Fibroblast of upper back skin (primary cell): ENCODE measurements around the gene SHC3.

ENCODE experiments used
- DNase-seq: peaks from one replicate; pipeline ENCODE4 v3.0.0-alpha.2; 2013

SHC3 gene

GRCh38 chr9:89183146-89183545 is 4.5 kb upstream of the SHC3 start:
- no peak for DNase-seq

DNA sequence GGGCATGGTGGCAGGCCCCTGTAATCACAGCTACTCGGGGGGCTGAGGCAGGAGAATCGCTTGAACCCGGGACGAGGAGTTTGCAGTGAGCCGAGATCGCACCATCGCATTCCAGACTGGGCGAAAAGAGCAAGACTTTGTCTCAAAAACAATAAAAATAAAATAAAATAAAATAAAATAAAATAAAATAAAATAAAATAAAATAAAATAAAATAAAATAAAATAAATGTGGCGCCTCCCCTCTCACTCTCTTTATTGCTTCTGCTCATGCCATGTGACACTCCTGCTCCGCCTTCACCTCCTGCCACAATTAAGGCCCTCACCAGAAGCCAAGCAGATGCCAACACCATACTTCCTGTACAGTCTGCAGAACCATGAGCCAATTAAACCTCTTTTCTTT is 3.8 kb upstream of the SHC3 start:
- no peak for DNase-seq

DNA sequence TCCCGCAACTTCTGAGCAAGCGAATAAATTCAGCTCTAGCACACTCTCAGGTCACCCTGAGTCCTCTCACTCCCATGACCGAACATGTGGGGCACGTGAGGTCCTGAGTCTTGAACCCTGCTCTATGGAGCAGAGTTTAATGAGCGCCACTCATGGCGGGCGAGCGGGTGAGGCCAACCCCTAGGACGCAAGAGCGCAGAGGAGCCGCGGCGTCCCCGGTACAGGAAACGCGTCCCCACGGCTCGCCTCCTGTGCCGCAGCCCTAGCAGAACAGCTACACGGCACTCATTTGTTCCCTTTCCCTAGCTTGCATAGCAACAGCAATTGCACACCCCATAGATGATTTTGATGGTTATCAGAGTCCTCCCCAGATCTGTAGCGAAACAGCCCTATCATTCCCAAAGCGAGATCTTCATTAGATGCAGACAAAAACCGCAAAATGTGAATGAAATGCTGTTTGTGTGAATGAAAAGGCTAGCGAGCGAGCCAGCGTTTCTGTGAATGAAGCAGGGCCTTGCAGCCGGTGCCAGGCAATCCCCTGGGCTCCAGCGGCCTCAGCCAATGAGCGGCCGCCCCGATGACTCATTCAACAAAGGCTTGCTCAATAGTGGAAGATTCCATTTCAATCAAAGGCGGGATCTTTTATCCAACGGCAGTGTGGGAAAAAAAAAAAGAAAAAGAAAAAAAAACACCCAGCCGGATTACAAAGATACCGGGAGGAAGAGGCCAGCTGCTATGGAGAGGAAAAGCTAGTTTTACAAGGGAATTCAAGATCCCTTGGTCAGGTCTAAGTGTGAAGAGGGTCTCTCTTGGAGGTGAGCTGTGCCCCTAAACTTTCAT is 1.5 kb upstream of the SHC3 start:
- DNase-seq: peak; percentile 98

DNA sequence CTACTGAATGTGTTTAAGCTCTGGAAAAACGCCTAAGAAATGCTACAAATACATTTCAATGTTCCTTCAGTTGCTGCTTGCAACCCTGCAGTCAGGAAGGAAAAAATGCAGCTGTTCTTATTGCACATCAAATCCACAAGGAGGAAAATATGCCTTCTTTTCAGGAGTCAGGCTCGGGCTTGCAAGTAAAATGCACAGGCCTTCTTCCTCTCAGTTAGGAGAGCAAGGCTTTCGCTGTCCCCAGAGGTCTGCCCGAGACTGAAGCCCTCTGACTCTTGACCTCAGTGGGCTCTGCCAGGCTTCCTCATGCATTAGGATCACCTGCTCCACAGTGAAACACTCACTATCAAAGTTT is 899 bp upstream of the SHC3 start:
- peak; percentile 59 for DNase-seq

GRCh38 chr9:89178830-89179539 is 367 bp upstream of the SHC3 start:
- no peak for DNase-seq

GRCh38 chr9:89177012-89177943 is 1.3 kb downstream of the SHC3 start:
- peak; percentile 53 for DNase-seq

GRCh38 chr9:89175828-89176261 is 2.8 kb downstream of the SHC3 start:
- DNase-seq: peak; percentile 47

- DNase-seq: no peak
Measured at GRCh38 chr9:89174291-89174690, 4.3 kb downstream of the SHC3 start.

DNA sequence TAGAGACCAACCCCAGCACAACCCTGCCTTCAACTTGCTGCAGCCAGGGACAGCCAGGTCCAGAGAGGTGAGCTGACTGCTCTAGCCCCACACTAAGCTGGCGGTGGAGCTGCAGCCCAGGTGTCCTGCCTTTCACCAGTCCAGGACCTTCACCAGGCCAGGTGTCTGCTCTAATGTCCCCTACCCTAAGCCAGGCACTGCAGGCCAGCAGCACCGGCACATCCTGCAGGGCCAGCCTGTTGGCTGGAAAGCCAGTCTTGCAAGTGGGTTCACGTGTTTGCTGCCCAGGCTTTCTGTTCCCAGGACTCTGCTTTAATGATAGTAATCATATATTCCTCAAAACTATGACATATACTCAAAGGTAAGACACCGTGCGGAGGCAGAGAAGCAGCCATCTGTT is 5.5 kb downstream of the SHC3 start:
- DNase-seq: no peak

DNA sequence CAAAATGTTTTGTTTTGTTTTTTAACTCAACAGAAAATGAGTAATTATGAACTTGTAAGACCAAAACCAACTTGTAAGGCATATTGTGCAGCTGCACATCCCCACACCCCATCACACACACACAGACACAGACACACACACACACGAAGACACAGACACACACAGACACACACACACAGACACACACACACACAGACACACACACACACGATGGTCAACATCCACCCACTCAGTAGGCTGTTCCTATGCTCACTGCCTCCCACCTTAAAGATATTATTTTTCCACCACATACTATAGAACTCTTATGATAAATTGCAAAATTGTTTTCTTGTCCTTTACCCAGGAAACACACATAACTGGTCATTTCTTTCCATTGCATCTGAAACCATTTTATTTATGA is 6.2 kb downstream of the SHC3 start:
- DNase-seq: no peak

DNA sequence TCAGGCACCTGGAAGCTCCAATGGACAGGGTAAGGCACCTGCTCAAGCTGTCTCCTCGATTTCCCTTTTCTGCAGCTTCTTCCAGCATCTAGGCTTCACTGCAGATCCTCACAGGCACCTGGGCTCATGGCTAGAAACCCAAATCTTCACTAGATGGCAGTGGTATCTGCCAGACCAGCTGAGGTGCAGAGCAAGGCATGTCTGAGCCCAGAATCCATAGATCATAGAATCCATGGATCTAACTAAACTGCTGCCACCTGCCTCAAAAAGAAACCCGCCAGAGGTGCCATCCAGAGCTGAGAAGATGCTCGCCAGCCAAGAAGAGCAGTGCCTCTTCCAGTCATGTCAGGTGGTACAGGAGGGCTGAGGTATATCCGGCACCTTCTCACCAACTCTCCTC is 6.9 kb downstream of the SHC3 start:
- DNase-seq: no peak

GRCh38 chr9:89171231-89171630 is 7.4 kb downstream of the SHC3 start:
- DNase-seq: no peak

- DNase-seq: no peak
Measured at GRCh38 chr9:89168901-89169813, 9.5 kb downstream of the SHC3 start.

DNA sequence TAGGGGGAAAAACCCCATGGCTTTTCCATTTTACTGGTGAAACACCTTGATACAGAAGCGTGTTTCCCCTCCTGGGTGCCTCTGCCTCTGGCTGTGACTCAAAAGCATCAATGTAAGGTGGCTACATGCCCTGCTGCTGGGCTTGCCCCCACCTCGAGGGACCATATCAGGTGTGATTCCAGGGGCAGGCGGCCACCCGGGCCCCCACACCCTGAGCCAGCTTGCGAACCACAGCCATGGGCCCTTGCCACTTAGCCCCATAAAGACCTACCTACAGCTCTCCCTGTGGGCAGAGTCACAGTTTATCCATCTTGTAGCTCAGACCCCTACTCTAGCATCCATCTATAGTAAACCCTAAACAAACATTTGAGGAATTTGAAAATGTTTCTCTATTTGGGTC is 10.8 kb downstream of the SHC3 start:
- DNase-seq: no peak

DNA sequence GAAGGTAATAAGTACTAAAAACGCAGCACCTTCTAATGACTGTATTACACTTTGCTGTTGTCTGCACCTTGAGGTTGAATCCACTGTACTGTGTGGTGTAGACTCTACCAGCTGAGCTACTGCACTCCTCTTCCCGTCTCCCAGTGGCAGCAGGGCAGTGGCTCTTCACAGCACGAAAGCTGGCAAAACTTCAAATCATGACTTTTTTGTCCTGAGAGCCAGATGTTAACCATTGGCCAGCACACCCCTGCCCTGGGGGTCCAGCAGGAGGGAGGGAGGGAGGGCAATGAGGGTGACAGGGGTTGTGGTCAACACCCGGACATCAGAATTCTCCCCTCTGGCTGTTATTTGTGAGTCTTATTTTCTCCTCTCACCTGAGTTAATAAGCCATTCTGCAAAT is 11.8 kb downstream of the SHC3 start:
- no peak for DNase-seq

- no peak for DNase-seq
Measured at GRCh38 chr9:89165880-89166279, 12.7 kb downstream of the SHC3 start.

DNA sequence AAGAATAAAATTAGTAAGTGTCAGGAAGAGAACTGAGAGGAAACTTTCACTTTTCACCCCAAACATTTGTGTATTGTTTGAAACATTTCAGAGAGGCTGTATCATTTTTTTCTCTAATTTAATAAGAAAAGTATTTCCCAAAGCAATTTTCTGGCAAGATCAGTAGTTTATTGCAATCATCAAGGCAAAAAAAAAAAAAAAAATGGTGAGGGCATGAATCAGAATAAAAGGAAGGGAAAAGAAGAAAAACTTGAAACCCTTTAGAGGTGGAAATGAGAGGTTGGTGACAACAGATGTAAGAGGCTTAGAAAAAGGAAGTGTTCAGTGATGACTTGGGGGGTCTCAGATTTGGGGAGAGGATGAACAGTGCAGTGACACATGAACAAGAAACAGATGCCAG is 13.3 kb downstream of the SHC3 start:
- DNase-seq: no peak

GRCh38 chr9:89161221-89161620 is 17.4 kb downstream of the SHC3 start:
- no peak for DNase-seq

DNA sequence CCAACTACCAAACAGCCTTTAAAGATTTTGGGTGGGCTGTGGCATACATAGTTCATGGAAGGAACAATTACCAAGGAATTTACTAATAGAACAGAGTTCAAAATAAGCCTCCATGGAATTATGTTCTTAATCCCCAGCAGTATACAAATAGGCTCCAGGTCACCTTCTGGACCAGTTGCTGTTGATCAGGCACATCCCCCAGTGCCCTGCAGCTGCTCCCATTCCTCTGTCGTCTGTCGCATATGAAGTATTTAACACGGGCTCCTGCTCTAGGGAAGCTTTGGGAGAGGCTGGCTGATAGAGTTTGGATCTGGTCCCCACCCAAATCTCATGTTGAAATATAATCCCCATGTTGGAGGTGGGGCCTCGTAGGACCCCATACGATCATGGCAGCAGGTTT is 17.8 kb downstream of the SHC3 start:
- no peak for DNase-seq

DNA sequence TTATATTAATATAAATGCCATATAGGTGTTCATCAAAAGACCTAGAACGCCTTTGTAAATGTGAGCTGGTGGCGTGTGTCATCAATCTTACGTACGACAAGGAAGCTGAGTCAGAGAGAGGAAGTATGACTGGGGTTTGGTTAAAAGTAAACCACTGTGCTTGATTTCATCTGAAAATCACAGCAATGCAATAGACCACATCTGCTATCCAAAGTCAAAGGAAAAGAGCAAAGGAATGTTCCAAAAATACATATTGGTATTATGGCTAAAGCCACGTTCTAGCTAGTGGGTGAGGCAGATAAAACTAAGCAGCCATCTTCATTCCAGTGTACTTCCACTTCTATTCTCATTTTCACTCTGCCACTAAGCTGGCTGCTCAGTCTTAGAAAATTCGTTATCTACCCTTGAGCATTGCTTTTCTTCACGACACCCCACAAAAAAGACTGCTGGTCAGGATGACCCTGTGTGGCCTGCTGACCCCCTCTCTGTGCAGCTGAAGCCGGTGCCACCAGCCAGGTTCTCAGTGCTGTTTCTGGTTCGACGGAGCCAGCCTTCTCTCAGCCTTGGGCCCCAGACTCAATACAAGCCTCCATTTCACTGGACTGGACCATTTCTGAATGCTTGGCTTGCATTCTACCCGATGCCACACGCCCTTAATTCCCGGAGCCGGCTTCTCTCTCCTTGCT is 23.8 kb downstream of the SHC3 start:
- DNase-seq: peak; percentile 95

DNA sequence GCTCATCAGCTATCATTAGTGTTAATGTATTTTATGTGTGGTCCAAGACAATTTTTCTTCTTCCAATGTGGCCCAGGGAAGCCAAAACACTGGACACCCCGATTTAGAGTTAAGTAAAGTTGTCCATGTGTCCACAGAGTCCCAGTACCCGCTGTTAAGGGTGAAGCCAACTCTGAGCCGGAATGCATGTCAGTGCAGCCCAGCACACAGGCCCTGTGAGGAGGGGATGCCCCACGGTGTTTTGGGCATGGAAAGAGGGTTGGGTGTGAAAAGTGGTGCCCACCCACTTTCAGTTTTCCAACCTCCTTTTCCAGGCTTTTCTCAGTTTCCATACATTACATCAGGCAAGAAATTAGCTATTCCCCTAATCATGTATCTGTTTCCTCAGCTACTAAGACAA is 24.4 kb downstream of the SHC3 start:
- DNase-seq: no peak
